ENCODE measurements around the gene TRDMT1. TPM values are rescaled to one million over a fixed set of nuclear protein-coding genes. Genes with fewer than 3 reads are reported as not detected.

TRDMT1 gene
- total RNA-seq, 1 donor from 2014 or later: 35.6 TPM

- Mint-ChIP-seq H3K27ac (no peak overlapping the region), H3K27me3 (ENCODE audit: insufficient read depth, low read depth) (no peaks in the 10 kb centered on the region), H3K36me3 (no peaks in the 10 kb centered on the region), H3K9me3 (no peaks in the 10 kb centered on the region), H3K4me3 (no peak overlapping the region), H3K4me1 (peaks cover 8% of the 10 kb centered on the region)
- no peaks in the 10 kb centered on the region for H3K36me3 ChIP-seq
- TF ChIP-seq EZH2phosphoT487 (IDR thresholded peaks at IDR 0.05) (no peak), EZH2 (IDR thresholded peaks at IDR 0.05) (no peak), CTCF (IDR thresholded peaks at IDR 0.05) (no peak)
- H3K79me2 ChIP-seq (ENCODE audit: low read depth): peaks cover 40% of the 10 kb centered on the region
- peaks cover 16% of the 10 kb centered on the region for H3K4me1 ChIP-seq
- no peaks in the 10 kb centered on the region for H3K9me3 ChIP-seq (ENCODE audit: low read depth)
- peaks cover 4% of the 10 kb centered on the region for H3F3A ChIP-seq (ENCODE audit: low read depth)
- no peak overlapping the region for H3K27ac ChIP-seq
- no peak for DNase-seq (ENCODE audit: low spot score)
- H3K9ac ChIP-seq: no peak overlapping the region
- no peak overlapping the region for H3K4me2 ChIP-seq
- H4K20me1 ChIP-seq (ENCODE audit: low read depth): no peaks in the 10 kb centered on the region
- H3K27me3 ChIP-seq: no peaks in the 10 kb centered on the region
- H3K4me3 ChIP-seq: no peak overlapping the region
- H2AFZ ChIP-seq (replicated peaks): no peak overlapping the region
Observed at GRCh38 chr10:17185873-17186272, 15.6 kb downstream of the TRDMT1 start.

- TF ChIP-seq EZH2phosphoT487 (IDR thresholded peaks at IDR 0.05) (no peak), CTCF (IDR thresholded peaks at IDR 0.05) (no peak), EZH2 (IDR thresholded peaks at IDR 0.05) (no peak)
Observed at GRCh38 chr10:17183110-17183509, 18.4 kb downstream of the TRDMT1 start.

GRCh38 chr10:17181751-17182150 is 19.7 kb downstream of the TRDMT1 start:
- Histone ChIP-seq H3K4me3 (no peak overlapping the region), H3K27me3 (no peaks in the 10 kb centered on the region), H3K4me1 (no peaks in the 10 kb centered on the region), H3K9me3 (ENCODE audit: low read depth) (no peaks in the 10 kb centered on the region), H3K9ac (no peak overlapping the region), H3K79me2 (ENCODE audit: low read depth) (peaks cover 17% of the 10 kb centered on the region), H2AFZ (replicated peaks) (no peak overlapping the region), H3F3A (ENCODE audit: low read depth) (peaks cover 4% of the 10 kb centered on the region), H3K27ac (no peak overlapping the region), H3K36me3 (no peaks in the 10 kb centered on the region), H3K4me2 (no peak overlapping the region), H4K20me1 (ENCODE audit: low read depth) (no peaks in the 10 kb centered on the region)
- no peak overlapping the region for H3K4me3 Mint-ChIP-seq
- H3K4me1 Mint-ChIP-seq: peaks cover 5% of the 10 kb centered on the region
- TF ChIP-seq EZH2 (IDR thresholded peaks at IDR 0.05) (no peak), EZH2phosphoT487 (IDR thresholded peaks at IDR 0.05) (no peak), CTCF (IDR thresholded peaks at IDR 0.05) (no peak)
- DNase-seq (ENCODE audit: low spot score): no peak
- no peaks in the 10 kb centered on the region for H3K27me3 Mint-ChIP-seq (ENCODE audit: insufficient read depth, low read depth)
- no peaks in the 10 kb centered on the region for H3K36me3 Mint-ChIP-seq
- H3K27ac Mint-ChIP-seq: no peak overlapping the region
- no peaks in the 10 kb centered on the region for H3K9me3 Mint-ChIP-seq

More at GRCh38 chr10:17183110-17183509, 18.4 kb downstream of the TRDMT1 start:
- Histone ChIP-seq H3K9ac (no peak overlapping the region), H3K27me3 (no peaks in the 10 kb centered on the region), H3K79me2 (ENCODE audit: low read depth) (peaks cover 25% of the 10 kb centered on the region), H2AFZ (replicated peaks) (no peak overlapping the region), H3F3A (ENCODE audit: low read depth) (peaks cover 4% of the 10 kb centered on the region), H3K36me3 (no peaks in the 10 kb centered on the region), H3K4me3 (no peak overlapping the region), H3K27ac (no peak overlapping the region), H3K4me1 (no peaks in the 10 kb centered on the region), H4K20me1 (ENCODE audit: low read depth) (no peaks in the 10 kb centered on the region), H3K4me2 (no peak overlapping the region), H3K9me3 (ENCODE audit: low read depth) (no peaks in the 10 kb centered on the region)
- DNase-seq (ENCODE audit: low spot score): no peak
- Mint-ChIP-seq H3K9me3 (no peaks in the 10 kb centered on the region), H3K27ac (no peak overlapping the region), H3K4me3 (no peak overlapping the region), H3K36me3 (no peaks in the 10 kb centered on the region), H3K27me3 (ENCODE audit: insufficient read depth, low read depth) (no peaks in the 10 kb centered on the region), H3K4me1 (no peaks in the 10 kb centered on the region)

Data from neural progenitor cell (in vitro differentiated cells).